Left ventricle myocardium inferior (tissue), 1 donor: ENCODE measurements around the gene SLC39A11. TPM values are rescaled to one million over a fixed set of nuclear protein-coding genes. Genes with fewer than 3 reads are reported as not detected.

ENCODE experiments used
- DNase-seq: peaks from one replicate; pipeline ENCODE4 v3.0.0-alpha.2; 2020
- H3K27ac ChIP-seq: fragments of 200-600 bp; replicated peaks from 2 replicates; pipeline ENCODE4 v1.8.0; 2021
- H3K27me3 ChIP-seq: fragments of 200-600 bp; 2 replicates; pipeline ENCODE4 v1.8.0; 2021; ENCODE audit warnings: low read depth
- H3K36me3 ChIP-seq: fragments of 200-600 bp; 2 replicates; pipeline ENCODE4 v1.8.0; 2021
- H3K4me1 ChIP-seq: fragments of 200-600 bp; 2 replicates; pipeline ENCODE4 v1.8.0; 2021
- H3K4me3 ChIP-seq: fragments of 200-600 bp; 2 replicates; pipeline ENCODE4 v1.8.0; 2021; ENCODE audit warnings: mild to moderate bottlenecking, moderate library complexity
- H3K9me3 ChIP-seq: fragments of 200-600 bp; replicated peaks from 2 replicates; pipeline ENCODE4 v1.8.0; 2021
- intact Hi-C: fragments of 100-400 bp; cut with micrococcal nuclease; formaldehyde crosslinking; loops from one replicate; pipeline ENCODE4 v1.11.0; 2022
- total RNA-seq: library from RNA; stranded (reverse); fragmentation: NEBNext Ultra II Directional; extraction: Animal tissue kit (Norgen Biotek cat#: 25700); gene quantifications from one replicate; pipeline ENCODE4 v1.2.1, GENCODE V29; 2021
- TF ChIP-seq, protein P1 (sequence below): fragments of 200-600 bp; IDR thresholded peaks from 2 replicates; pipeline ENCODE4 v1.8.0; 2021; ENCODE audit warnings: antibody characterized with exemption, mild to moderate bottlenecking, borderline replicate concordance
- donor health status: DM: no; HTN: yes; CAD: no; lungs with severe emphysema.

Gene SLC39A11
- total RNA-seq, 1 donor from 2014 or later, result 6.4 TPM

GRCh38 chr17:72719578-72720493 lies 372.7 kb downstream of the SLC39A11 start:
- Histone ChIP-seq H3K27me3 (no peaks in the 10 kb centered on the region), H3K36me3 (no peaks in the 10 kb centered on the region), H3K9me3 (no peaks in the 10 kb centered on the region), H3K4me3 (no peak overlapping the region), H3K27ac (no peak overlapping the region), H3K4me1 (no peaks in the 10 kb centered on the region)
- no peak for DNase-seq
- intact Hi-C loops, result loop anchor here (10.0 kb wide), 2 partner anchors 155 to 435 kb away; no protein-coding TSS in a partner anchor
- TF ChIP-seq, protein P1, sequence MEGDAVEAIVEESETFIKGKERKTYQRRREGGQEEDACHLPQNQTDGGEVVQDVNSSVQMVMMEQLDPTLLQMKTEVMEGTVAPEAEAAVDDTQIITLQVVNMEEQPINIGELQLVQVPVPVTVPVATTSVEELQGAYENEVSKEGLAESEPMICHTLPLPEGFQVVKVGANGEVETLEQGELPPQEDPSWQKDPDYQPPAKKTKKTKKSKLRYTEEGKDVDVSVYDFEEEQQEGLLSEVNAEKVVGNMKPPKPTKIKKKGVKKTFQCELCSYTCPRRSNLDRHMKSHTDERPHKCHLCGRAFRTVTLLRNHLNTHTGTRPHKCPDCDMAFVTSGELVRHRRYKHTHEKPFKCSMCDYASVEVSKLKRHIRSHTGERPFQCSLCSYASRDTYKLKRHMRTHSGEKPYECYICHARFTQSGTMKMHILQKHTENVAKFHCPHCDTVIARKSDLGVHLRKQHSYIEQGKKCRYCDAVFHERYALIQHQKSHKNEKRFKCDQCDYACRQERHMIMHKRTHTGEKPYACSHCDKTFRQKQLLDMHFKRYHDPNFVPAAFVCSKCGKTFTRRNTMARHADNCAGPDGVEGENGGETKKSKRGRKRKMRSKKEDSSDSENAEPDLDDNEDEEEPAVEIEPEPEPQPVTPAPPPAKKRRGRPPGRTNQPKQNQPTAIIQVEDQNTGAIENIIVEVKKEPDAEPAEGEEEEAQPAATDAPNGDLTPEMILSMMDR, result no peak

DNA sequence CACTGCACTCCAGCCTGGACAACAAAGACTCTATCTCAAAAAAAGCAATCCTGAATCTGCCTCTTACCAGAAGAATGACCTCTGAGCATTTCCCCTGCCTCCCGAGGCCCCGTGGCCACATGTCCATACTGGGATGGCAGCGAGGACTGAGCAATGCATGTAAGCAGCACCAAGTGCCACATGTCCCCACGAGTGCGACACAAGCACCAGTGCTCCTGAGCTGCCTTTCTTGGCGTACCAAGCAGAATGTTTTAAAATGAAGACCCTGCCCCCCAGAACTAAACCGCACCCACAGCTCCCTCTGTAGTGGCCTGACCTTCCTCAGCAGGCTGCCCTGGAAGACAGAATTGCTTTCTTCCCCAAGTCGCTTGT lies 373.3 kb downstream of the SLC39A11 start:
- no peak for DNase-seq
- Histone ChIP-seq H3K27ac (no peak overlapping the region), H3K4me3 (no peak overlapping the region), H3K27me3 (no peaks in the 10 kb centered on the region), H3K36me3 (no peaks in the 10 kb centered on the region), H3K4me1 (no peaks in the 10 kb centered on the region), H3K9me3 (no peaks in the 10 kb centered on the region)
- intact Hi-C loops, result no loop called here
- TF ChIP-seq, protein P1, result no peak

DNA sequence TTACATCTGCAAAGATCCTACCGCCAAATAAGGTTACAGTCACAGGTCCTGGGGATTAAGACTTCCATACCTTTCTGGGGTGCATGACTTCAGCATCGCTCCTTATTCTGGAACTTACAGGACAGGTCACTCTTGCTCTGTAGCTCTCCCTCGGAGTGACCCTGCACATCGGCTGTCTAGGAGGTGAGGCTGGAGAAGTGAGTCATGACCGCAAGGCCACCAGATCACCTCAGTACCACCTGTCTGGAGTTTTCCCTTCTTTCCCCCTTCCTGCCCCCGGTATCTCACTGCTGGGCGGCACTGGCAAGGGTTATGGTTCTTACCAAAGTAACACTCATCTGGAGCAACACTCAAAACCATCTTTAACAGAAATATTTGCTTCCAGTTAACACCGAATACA lies 374.8 kb downstream of the SLC39A11 start:
- Histone ChIP-seq H3K4me1 (no peaks in the 10 kb centered on the region), H3K4me3 (no peak overlapping the region), H3K9me3 (no peaks in the 10 kb centered on the region), H3K36me3 (no peaks in the 10 kb centered on the region), H3K27ac (no peak overlapping the region), H3K27me3 (no peaks in the 10 kb centered on the region)
- TF ChIP-seq, protein P1, result no peak
- intact Hi-C loops, result no loop called here
- DNase-seq, result no peak

- Histone ChIP-seq H3K36me3 (no peaks in the 10 kb centered on the region), H3K27ac (no peak overlapping the region), H3K4me1 (no peaks in the 10 kb centered on the region), H3K9me3 (no peaks in the 10 kb centered on the region), H3K27me3 (no peaks in the 10 kb centered on the region), H3K4me3 (no peak overlapping the region)
- TF ChIP-seq, protein P1, result no peak
- intact Hi-C loops, result no loop called here
- no peak for DNase-seq
These were observed 375.2 kb downstream of the SLC39A11 start for GRCh38 chr17:72717276-72717675.

DNA sequence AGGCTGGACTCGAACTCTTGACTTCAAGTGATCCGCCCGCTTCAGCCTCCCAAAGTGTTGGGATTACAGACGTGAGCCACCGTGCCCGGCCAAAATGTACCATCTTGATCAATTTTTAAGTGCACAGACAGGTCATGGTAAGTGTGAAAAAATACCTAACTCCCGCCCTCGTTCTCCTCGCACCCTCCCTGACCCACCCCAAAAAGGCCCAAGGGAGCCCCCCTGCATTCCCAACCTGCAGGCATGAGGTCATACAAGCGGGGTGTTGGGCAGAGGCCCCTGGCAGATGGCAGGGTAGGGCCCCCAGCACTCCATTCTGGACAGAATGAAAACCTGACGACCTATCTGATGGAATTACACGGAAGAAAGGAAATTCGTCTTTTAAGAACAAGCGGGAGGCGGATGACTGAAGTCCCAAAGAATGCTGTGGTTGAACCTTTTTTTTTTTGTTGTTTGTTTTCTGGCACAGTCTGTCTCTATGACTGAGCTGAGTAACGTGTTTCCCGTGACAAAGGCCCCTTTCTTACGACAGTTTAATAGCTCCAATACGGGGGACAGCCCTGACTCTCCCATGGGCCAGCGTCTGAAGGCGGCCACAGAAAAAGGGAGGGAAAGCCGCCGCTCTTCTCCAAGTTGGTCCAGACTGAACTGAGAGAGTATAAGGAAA lies 376.4 kb downstream of the SLC39A11 start:
- Histone ChIP-seq H3K4me3 (no peak overlapping the region), H3K36me3 (no peaks in the 10 kb centered on the region), H3K4me1 (no peaks in the 10 kb centered on the region), H3K27me3 (no peaks in the 10 kb centered on the region), H3K9me3 (peaks cover 8% of the 10 kb centered on the region), H3K27ac (no peak overlapping the region)
- TF ChIP-seq, protein P1, result no peak
- DNase-seq, result no peak
- intact Hi-C loops, result no loop called here
